ENCODE results near the gene ATMIN.

Gene ATMIN

GRCh38 chr16:81070979-81071378 lies 35.3 kb downstream of the ATMIN start:
- DNase-seq, result no peak

- DNase-seq, result no peak
Measured at GRCh38 chr16:81071805-81072204, 36.2 kb downstream of the ATMIN start.

- no peak for DNase-seq
Measured at GRCh38 chr16:81073560-81074330, 38.1 kb downstream of the ATMIN start.

GRCh38 chr16:81076566-81077075 lies 41.0 kb downstream of the ATMIN start:
- peak; percentile 92 to 93 for DNase-seq

- peak; percentile 87 to 89 for DNase-seq
Measured at GRCh38 chr16:81077076-81077940, 41.7 kb downstream of the ATMIN start, which contains the start of gene C16orf46. Gene C16orf46, minus strand, starts transcription at chr16:81077238. Its CDS starts 13,283 bp downstream, at chr16:81063955.

- no peak for DNase-seq
Measured at GRCh38 chr16:81080233-81080632, 44.6 kb downstream of the ATMIN start.

- no peak for DNase-seq
Measured at GRCh38 chr16:81081014-81081413, 45.4 kb downstream of the ATMIN start.

GRCh38 chr16:81088836-81089235 lies 53.2 kb downstream of the ATMIN start:
- DNase-seq, result no peak

- DNase-seq, result peak in 1 of 2 experiments; percentile 3
Measured at GRCh38 chr16:81094771-81095251, 59.2 kb downstream of the ATMIN start.

- no peak for DNase-seq
Measured at GRCh38 chr16:81095653-81095952, 60.0 kb downstream of the ATMIN start.

GRCh38 chr16:81095953-81096714 lies 60.5 kb downstream of the ATMIN start, which contains the start of gene GCSH:
Gene GCSH, minus strand, starts transcription at chr16:81096395. Its CDS starts 117 bp downstream, at chr16:81096278.
- DNase-seq, result peak; percentile 98

GRCh38 chr16:81096715-81097208 lies 61.1 kb downstream of the ATMIN start:
- no peak for DNase-seq
